GM19239 (cell line): ENCODE data around the gene MIEF1.

Experiments
- DNase-seq: peaks from one replicate; pipeline ENCODE4 v3.0.0; 2011; ENCODE audit warnings: low spot score; ENCODE audit not compliant: insufficient read length
- FAIRE-seq: peaks from 2 replicates; lab custom pipeline; 2011; peaks lifted over from hg19 to GRCh38; lab: Jason Lieb, UNC

MIEF1 gene

DNA sequence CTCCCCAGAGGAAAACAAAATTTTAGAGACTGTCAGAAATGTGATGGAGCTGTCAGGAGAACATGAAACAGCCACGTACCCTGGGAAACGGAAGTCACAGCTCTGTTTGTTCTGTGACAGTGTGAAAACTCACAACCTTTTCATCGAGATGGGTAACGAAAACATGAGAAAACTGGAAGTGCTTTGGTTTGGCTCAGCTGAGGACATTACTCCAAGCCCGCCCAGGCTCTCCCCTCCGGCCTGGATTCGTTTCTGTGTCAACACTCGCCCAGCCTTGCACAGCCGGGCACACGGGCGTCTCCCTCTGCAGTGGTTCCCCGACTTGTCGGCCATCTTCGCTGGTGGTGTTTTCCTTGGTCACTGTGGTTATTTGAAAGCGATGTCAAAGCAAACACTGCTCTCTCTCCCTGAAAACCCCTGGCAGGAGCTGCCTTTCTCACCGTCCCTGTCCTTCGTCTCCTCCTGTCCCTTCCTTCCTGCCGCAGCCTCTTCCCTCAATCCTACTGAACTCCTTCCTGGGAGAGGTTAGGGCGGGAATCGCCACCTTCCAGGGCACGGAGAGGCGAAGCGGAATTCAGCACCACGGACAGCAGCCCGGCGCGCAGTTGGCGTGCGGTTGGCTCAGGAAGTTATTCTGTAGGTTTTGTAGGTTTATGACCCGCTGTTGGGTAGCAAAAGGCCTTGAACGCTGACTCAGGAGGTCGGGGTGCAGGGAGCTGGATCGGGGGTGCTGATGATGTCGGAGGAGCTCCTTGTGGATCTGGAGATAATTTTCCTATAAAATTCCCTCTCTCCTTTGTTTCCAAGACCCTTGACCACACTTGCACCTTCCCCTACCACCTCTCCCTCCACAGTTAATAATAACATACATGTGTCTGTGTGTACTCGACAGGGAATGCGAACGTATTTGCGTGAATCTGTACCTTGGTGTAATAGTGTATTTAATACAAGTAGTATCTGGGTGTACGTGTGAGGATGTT lies 43.6 kb downstream of the MIEF1 start:
- DNase-seq = no peak
- no peak for FAIRE-seq

DNA sequence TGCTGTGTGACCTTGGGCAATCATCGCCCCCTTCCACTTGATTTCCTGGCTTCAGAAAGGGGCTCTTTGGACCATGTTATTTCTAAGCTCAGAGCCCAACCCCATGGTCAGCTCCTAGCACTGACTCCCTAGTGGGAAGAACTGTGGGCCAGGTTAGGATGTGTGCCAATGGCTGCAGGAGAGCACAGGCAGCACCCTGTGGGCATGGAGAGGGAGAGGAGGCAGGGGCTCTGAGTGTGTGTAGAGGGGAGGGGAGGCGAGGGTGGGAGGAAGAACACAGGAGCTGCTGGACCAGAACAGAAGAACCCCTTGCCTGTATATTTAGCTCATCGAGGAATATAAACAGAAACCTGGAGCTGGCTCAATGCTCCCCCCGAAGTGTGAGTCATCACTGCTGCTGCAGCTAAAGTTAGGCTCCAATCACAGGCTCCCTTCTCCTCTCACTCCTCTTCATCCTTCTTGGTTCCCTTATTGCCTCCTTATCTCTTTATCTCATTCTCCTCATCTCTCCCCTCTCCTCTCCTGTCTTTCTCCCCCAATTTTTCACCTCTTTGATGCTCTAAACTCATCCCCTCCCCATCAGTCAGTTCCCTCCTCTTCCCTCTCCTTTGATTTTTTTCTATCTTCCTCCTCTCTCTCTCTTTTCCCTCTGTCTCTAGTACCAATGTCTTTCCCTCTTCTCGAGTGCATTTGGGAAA lies 44.9 kb downstream of the MIEF1 start:
- FAIRE-seq (no peak), DNase-seq (no peak)

DNA sequence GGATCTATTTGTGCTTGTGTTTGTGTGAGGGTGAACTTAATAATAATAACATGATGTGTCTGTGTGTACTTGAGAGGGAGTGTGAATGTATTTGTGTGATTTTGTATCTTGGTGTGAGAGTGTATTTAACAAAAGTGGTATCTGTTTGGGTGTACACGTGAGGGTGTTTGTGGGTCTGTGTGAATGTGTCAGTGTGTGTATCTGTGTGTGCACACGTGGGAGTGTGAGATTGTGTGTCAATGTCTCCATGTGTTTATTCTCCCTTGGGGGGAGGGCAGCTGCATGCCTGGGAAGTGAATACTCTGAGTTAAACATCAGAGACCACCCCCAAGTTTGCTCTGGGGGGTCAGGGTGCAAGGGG lies 45.5 kb downstream of the MIEF1 start:
- no peak for FAIRE-seq
- DNase-seq = no peak

DNA sequence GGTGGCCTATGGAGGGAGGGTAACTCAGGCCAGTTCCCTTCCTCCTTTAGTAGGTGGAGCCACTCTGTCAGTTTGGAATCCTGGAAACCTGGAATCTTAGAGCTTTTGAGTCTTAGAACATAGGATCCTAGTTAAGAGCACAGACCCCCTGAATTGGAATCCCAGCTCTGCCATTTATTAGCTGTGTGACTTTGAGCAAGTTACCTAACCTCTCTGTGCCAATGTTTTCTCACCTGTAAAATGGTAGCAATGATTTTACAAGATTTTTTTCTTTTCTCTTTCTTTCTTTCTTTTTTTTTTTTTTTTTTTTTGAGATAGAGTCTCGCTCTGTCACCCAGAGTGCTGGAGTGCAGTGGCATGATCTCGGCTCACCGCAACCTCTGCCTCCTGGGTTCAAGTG lies 51.3 kb downstream of the MIEF1 start:
- FAIRE-seq (no peak), DNase-seq (no peak)

DNA sequence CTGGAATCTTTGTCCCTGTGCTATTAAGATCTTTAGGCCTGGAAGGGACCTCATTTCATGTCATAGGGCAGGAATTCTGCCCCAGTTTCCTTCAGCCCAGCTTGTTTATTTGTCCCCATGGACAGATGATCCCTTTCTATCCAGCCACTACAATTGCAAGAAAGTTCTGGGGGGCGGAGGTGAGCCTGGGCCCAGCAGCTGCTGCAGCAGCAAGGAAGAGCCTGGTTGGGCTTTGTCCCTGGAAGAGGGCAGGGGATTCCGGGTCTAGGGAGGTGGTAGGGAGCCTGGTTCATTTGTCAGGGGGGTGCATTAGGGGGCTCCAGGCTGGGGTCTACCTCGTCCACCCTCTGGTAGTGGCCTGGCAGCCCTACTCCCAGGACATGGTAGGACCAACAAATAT lies 52.1 kb downstream of the MIEF1 start:
- DNase-seq (no peak), FAIRE-seq (no peak)

DNA sequence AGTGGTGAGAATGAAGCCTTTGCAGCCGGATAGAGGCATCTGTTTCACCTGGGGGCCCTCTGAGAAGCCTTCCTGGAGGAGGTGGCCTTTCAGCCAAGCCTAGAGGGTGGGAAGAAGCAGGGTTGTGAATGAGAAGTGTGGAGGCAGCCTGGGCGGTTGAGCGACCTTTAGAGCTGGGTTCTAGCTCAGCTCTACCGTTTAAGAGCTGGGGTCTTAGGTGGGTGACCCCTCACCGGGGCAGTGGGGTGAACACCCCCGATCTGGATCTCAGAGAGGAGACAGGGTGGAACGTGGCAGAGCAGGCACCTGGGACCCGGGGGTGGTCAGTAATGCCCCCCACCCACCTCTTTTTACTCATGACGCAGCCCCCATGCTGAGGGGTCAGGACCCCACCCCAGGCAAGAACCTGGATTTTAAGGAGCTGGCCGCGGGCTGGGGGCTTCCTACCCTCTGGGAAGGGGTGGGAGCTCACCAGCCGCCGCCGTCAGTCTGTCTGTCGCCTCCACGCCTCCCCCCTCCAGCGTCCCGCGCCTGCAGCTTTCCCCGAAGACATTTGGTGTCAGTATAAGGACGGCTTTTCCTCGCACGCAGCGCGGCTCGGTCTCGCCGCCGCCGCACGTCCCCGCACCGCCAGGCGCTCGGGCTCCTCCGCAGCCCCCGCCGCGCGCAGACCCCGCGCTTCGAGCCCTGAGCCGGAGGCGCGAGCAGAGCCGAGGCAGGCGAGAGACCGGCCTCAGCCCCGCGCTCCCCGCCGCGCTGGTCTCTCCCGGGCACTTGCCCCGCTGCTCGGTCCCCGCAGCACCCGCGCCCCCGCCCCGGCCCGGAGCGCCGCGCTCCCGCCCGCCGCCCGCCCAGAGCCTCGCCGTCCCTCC lies 55.1 kb downstream of the MIEF1 start:
- no peak for DNase-seq

DNA sequence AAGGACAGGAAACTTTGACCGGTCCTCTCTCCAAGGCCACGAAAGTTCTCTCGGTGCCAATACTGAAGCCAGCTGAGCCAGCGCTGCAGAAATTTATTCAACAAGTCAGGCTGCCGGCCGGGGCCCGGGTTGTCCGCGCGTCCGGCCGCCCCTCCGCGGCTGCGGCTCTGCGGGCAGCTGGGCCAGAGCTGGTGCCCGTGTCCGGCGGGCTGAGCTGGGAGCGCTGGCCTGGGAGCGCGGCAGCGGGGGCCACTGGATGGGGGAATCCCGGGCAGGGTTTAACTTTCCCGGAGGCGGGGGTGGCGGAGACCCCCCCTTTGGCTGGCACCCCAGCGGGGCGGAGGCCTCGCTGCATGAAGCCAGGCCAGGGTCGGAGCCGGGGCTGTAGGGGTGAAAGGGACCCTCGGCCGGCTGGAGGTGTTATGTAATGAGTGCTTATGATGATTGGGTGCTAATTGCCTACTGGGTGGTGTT lies 56.2 kb downstream of the MIEF1 start:
- FAIRE-seq = no peak
- no peak for DNase-seq

More for the DNA sequence above, 55.1 kb downstream of the MIEF1 start:
- FAIRE-seq = no peak

DNA sequence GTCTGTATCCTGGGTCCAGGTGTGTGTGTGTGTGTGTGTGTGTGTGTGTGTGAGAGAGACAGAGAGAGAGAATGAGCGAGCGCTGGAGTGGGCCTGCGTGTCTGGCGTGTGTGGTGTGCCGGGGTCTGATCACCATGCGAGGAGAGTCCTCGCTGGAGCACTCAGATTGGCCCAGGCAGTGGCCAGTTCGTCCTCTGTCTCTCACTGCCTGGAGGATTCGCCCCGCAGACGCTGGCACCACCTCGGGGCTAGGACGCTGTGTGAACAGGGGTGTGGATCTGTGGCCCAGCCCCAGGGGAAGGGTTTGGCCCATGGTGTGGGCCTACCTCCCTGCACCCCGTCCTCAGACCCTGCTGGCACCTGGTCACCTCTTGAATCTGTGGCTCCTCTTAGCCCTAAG lies 56.9 kb downstream of the MIEF1 start:
- DNase-seq = no peak
- FAIRE-seq = no peak

DNA sequence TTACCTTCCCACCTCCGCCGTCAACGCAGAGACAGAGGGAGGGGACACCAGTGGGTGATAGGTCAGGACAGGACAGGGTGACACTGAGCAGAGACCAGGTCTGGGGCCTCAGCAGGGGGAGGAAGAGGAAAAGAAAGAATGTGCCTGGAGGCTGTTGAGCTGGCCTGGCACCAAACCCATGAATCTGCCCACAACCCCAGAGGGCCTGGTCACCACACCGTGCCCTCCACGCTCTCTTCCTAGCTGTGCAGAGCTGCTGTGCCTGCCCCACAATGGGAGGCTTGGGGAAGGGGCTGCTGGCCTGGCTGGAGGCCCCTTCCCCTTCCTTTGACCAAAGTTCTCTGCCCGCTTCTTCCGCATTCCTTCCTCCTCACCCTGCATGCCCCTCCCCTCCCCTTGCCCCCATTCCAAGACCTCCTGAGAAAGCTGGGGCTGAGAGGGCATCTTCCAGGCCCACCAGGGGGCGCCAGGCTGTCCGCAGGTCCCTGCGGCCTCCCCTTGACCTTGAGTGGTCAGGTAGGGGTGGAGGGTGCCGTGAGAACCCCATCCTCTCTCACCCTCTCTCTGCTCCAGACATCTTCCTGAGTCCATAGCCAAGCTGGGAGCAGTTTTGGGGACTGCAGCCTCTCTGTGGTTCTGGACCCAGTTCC lies 57.5 kb downstream of the MIEF1 start:
- no peak for FAIRE-seq
- DNase-seq = no peak

DNA sequence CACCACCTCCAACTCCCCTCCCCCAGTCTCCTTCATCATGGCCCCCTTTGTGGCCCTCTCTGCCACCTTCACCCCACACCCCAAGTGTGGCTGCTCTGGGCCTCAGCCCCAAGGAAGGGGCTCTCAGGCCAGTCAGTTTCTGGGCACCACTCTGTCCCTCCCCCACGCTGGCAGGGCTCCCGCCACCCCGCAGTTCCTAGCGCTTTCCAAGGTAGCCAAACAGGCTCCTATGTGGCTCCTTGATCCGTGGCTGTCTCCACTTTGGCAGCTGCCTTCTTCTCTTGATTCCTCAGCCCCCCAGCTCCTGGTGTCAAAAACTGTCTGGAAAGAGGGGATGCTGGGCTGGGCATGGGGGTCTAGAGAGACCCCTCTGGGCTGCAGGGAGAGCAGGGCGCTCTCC lies 58.0 kb downstream of the MIEF1 start:
- DNase-seq (no peak), FAIRE-seq (no peak)

DNA sequence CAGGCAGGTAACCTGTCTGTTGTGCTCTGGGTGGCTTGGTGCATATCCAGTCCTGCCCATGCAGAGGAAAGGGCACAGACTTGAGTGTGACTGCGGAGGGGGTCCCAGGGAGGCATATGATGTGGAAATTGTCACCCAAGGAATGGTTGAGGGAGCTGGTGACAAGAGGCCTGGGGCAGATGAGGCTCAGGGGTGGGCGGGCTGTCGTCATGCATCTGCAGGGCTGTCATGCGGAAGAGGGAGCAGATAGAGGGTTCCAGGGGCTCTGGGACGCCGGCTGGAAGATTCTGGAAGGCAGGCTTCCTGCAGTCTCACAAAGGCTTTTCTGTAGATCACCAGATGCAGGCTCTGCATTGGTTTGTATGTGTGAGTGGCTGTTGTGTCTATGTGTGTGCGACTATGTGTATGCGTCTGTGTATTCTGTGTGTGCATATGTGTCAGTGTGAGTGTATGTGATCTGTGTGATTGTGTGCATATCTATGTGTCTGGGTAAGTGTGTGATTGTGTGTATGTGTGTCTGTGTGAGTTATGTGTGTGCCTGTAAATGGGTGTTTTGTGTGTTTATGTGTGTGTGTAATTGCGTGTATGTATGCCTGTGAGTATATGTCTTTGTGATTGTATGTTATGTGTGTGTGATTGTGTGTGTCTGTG lies 60.9 kb downstream of the MIEF1 start:
- FAIRE-seq (no peak), DNase-seq (no peak)

DNA sequence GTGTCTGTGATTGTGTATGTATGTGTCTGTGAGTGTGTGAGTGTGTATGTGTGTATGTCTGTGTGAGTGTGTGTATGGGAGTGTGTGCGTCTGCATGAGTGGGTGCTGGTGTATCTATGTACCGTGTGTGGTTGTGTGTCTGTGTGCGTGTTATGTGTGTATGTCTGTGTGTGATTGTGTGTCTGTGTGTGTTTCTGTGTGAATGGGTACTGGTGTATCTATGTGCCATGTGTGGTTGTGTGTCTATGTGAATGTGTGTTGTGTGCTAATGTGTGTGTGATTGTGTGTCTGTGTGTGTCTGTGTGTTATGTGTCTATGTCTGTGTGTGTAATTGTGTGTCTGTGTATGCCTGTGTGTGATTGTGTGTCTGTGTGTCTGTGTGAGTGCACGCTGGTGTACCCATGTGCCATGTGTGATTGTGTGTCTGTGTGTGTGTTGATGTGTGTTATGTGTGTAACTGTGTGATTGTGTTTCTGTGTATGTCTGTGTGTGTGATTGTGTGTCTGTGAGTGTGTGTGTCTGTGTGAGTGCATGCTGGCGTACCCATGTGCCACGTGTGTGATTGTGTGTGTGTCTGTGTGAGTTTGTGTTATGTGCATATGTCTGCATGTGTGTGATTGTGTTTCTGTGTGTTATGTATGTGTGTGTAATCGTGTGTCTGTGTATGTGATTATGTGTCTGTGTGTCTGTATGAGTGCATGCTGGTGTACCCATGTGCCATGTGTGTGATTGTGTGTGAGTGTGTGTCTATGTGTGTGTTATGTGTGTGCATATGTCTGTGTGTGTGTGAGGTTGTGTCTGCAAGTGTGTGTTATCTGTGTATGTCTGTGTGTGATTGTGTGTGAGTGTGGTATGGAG lies 61.7 kb downstream of the MIEF1 start:
- DNase-seq (no peak), FAIRE-seq (no peak)

DNA sequence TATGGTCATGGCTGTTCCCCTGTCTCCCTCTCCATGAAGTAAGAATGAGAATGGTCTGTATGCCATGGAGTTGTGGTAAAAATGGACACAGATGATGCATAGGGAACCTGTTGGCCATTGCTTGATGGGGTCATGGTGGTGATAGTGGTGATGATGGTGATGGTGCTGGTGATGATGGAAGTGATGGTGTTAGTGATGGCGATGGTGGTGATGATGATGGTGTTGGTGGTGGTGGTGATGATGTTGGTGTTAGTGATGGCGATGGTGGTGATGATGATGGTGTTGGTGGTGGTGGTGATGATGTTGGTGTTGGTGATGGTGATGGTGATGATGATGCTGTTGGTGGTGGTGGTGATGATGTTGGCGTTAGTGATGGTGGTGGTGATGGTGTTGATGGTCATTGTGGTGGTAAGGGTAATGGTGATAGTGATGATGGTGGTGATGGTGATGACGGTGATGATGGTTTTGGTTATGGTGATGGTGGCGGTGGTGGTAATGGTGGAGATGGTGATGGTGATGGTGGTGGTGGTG lies 63.4 kb downstream of the MIEF1 start:
- FAIRE-seq = no peak
- no peak for DNase-seq

DNA sequence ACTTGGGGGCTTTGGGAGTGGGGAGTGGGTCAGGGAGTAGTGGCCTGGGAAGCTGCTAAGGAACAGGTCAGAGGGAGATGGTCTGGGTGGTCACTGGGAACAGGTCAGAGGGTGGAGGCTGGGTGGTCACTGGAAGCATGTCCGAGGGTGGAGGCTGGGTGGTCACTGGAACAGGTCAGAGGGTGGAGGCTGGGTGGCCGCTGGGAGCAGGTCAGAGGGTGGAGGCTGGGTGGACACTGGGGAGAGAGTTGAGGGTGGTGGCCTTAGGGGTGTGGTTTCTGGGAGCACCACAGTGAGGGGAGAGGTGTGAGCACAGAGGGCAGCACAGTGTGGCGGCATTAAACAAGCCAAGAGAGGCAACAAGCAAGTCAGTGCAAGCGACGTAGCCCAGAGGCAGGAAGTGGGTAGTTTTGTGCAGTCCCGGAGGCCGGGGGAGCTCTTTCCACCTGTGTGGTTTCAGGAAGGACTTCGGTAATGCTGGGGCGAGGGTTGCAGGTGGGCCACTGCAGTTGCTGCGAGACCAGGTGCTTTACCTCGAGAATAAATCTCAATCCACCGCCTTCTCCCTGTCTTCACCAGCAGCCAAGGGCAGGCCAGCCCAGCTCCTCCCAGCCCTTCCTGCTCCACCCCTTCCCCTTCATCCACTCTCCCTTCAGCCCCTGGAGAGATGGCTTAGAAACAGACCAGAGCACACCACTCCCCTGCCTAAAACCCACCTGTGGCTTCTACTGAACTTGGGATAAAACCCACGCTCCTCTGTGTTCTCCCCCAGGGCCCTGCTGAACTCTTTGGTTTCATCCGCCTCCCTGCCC lies 65.3 kb downstream of the MIEF1 start:
- FAIRE-seq (no peak), DNase-seq (no peak)
